C4-2B (cell line): ENCODE results near the gene TCERG1L.

Experiments used
- H3K27ac ChIP-seq: fragments of 450-650 bp; 2 replicates; pipeline ENCODE4 v1.5.1; 2017
- ZFX ChIP-seq: fragments of 450-650 bp; IDR thresholded peaks from 2 replicates; pipeline ENCODE4 v1.6.1; 2017
- TF ChIP-seq, protein P1 (sequence below): fragments of 450-650 bp; conservative IDR thresholded peaks from 2 replicates; pipeline ENCODE4 v1.5.1; 2017; ENCODE audit warnings: mild to moderate bottlenecking

The TCERG1L gene

GRCh38 chr10:131350660-131351059, 39.1 kb upstream of the TCERG1L start:
- TF ChIP-seq, protein P1, sequence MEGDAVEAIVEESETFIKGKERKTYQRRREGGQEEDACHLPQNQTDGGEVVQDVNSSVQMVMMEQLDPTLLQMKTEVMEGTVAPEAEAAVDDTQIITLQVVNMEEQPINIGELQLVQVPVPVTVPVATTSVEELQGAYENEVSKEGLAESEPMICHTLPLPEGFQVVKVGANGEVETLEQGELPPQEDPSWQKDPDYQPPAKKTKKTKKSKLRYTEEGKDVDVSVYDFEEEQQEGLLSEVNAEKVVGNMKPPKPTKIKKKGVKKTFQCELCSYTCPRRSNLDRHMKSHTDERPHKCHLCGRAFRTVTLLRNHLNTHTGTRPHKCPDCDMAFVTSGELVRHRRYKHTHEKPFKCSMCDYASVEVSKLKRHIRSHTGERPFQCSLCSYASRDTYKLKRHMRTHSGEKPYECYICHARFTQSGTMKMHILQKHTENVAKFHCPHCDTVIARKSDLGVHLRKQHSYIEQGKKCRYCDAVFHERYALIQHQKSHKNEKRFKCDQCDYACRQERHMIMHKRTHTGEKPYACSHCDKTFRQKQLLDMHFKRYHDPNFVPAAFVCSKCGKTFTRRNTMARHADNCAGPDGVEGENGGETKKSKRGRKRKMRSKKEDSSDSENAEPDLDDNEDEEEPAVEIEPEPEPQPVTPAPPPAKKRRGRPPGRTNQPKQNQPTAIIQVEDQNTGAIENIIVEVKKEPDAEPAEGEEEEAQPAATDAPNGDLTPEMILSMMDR = no peak
- no peak for TF ChIP-seq ZFX
- H3K27ac ChIP-seq = no peak overlapping the region

DNA sequence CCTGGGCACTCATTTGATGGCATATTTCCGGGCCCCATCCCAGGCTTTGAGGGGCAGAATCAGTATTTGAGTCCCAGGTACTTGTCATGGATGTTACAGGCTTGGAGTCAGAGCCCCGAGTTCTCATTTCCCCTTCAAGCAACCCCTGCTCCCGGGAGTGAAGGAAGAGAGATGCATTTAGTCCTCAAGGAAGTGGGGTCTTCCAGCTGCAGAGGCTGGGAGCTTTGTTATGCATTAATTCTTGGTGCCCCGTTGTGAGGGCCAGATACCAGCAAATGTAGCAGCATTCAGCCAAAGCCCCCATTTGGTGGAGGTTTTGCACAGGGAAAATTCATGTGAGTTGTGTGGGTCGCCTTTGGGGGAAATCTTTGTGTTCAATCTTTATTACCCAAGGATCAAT, 38.7 kb upstream of the TCERG1L start:
- TF ChIP-seq, protein P1 = no peak
- TF ChIP-seq ZFX = no peak
- no peak overlapping the region for H3K27ac ChIP-seq

DNA sequence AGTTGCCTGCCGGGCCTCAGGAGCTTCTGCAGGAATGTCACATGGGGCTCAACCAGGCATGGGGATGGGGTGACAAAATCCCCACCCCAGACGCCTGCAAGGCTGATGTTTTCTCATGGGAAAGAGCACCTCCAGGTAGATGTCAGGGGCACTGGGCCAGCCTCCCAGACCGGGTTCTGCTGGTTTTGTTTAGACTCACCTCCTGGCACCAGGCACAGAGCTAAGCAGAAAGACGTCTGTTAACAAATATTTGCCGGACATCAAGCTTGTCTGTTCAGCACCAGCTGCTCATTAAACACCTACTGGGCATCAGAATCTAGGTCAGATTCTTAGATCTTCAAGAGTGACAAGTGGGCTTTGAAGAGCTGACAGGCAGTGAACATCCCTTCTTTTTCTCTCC, 34.9 kb upstream of the TCERG1L start:
- TF ChIP-seq, protein P1 = no peak
- TF ChIP-seq ZFX = no peak
- H3K27ac ChIP-seq = no peak overlapping the region

GRCh38 chr10:131345691-131346090, 34.2 kb upstream of the TCERG1L start:
- H3K27ac ChIP-seq = no peak overlapping the region
- no peak for TF ChIP-seq ZFX
- TF ChIP-seq, protein P1 = no peak

GRCh38 chr10:131344747-131345146, 33.2 kb upstream of the TCERG1L start:
- H3K27ac ChIP-seq = no peak overlapping the region
- TF ChIP-seq ZFX = no peak
- TF ChIP-seq, protein P1 = no peak

- no peak overlapping the region for H3K27ac ChIP-seq
- no peak for TF ChIP-seq ZFX
- TF ChIP-seq, protein P1 = no peak
Measured at GRCh38 chr10:131337741-131338140, 26.2 kb upstream of the TCERG1L start.

DNA sequence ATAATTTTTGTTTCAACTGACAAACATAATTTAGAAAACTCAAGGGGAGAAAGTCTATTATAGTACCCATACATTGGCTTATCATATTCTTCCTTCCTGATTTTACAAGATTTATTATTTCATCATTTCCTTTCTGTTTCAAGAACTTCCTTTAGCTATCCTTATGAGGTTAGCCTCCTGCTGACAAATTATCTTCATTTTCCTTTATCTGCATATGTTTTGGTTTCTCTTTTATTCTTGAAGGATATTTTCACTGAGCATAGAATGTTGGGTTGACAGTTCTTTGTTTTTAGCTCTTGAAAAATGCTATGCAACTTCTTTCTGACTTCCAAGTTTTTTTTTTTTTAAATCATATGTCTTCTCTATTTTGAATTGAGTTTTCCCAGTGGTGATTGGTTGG, 21.3 kb upstream of the TCERG1L start:
- H3K27ac ChIP-seq = no peak overlapping the region
- no peak for TF ChIP-seq ZFX
- TF ChIP-seq, protein P1 = no peak
